HG03159 (cell line): ENCODE data around the gene CHAC2.
A peak's percentile ranks its signal among the peaks of the same experiment; 100 is the strongest.

ENCODE experiments used
- ATAC-seq: cut with Tn5 transposase; IDR thresholded peaks from one replicate; pipeline ENCODE4 v1.9.1; 2021; ENCODE audit warnings: mild to moderate bottlenecking, moderate library complexity; ENCODE audit not compliant: unreplicated experiment

Gene CHAC2

DNA sequence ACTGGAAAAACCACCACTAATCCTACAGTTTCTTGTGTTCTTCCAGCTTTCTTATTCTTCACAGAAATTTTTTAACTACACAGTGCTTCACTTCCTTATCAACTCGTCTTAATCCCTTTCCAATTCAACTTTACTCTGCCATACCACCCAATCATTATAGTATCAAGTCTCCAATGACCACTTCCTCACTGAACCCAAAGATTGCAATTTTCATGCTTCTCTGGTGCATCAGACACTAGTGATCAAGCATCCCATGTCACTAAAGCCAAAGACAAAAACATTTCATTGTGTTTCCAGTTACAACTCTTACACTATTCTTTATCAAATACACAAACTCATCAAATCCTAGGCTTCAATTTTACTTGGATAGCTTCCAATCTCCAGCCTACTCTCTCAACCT, 9.5 kb downstream of the CHAC2 start:
- no peak for ATAC-seq

- ATAC-seq = no peak
Measured at GRCh38 chr2:53778536-53779162, 11.0 kb downstream of the CHAC2 start.

- ATAC-seq = no peak
Measured at GRCh38 chr2:53780056-53780455, 12.5 kb downstream of the CHAC2 start.

DNA sequence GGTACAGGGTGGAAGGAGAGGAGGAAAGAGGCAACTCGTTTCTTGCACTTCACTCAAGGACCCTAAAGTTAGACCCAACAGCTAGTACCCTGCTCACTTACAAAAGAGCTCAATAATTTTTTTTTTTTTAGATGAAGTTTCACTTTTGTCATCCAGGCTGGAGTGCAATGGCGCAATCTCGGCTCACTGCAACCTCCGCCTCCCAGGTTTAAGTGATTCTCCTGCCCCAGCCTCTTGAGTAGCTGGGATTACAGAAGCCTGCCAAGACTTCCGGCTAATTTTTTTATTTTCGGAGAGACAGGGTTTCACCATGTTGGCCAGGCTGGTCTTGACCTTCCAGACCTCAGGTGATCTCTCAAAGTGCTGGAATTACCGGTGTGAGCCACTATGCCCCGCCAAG, 15.1 kb downstream of the CHAC2 start:
- no peak for ATAC-seq

DNA sequence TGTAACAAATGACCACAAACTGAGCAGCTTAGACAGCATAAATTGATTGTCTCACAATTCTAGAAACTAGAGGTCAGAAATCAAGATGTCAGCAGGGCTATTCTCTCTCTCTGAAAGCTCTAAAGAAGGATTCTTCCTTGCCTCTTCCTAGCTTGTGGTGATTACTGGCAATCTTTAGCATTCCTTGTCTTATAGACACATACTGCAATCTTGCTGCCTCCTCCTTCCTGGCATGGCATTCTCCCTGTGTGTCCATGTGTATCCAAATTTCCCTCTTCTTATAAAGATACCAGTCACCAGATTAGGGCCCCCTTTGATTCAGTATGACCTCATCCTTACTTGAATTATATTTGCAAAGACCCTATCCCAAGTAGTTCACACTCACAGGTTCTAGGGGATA, 16.8 kb downstream of the CHAC2 start:
- no peak for ATAC-seq

GRCh38 chr2:53785366-53785765, 17.8 kb downstream of the CHAC2 start:
- no peak for ATAC-seq

- ATAC-seq = peak; percentile 24
Measured at GRCh38 chr2:53786352-53786704, 18.7 kb downstream of the CHAC2 start.

DNA sequence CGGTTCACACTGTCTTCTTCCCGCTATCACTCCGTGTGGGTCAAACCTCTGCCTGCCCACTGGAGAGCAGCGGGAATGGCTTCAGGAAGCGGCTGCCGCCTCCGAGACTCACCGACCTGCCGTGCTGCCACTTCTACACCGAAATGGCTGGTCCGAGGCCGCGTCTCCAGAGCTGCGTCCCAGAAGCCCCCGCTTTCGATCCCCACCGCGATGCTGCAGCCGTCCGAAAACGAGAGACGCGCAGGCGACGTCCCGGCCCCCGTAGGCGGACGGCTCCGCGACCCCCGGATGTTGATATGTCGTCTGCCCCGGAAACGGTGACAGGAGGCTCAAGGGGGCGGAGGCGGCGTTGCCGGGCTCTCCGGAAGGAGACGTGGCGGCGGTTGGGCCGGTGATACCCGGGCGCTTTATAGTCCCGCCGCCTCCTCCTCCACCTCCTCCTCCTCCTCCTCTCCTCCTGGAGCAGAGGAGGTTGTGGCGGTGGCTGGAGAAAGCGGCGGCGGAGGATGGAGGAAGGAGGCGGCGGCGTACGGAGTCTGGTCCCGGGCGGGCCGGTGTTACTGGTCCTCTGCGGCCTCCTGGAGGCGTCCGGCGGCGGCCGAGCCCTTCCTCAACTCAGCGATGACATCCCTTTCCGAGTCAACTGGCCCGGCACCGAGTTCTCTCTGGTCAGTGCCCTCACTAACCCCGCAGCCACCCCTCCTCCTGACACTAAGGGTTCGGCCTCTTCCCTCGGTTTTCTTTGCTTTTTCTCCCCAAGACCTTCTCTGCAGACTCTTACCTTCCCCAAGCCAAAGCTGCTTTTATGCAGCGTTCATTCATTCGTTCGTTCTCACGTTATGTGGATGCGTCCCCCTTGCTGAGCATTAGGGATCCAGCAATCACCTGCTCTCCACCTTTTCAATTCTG, 19.4 kb downstream of the CHAC2 start, which contains the start of the genes ASB3 and ERLEC1:
Gene ASB3 (minus strand): TSS at position 249 of the 909 bp plus-strand sequence. CDS start 21,381 bp downstream, outside the sequence.
Gene ERLEC1 (plus strand): TSS at position 340 of the 909 bp plus-strand sequence. CDS start 167 bp downstream, at position 507.
- peak; percentile 95 for ATAC-seq

DNA sequence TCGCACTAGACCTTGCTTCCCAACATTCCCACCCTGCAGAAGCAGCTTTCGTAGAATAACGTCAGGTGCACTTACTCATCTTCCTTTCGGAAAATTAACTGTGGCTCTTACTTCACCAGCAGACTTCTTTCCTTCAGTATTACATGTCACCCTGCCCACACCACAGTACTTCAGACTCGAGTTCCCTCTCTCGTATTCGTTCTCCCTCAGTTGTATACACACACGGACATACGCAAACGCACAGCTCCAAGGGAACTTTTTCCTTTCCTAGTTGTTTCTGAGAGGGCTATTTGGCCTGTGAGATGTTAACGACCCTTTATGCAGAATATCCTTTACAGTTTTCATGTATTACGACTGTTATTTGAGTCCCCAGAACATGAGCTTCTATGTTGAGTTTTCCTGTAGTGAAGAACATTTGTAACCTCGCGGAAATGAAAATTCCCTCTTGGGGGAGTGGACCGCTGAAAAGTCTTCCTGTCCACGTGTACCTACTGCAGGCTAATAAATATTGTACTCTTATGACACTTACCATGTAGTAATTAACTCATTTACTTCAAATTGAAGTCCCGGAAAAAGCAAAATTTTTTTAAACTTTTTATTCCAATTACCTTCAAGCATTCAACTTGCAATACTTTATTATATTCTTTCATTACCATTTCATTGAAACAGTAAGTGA, 20.1 kb downstream of the CHAC2 start:
- no peak for ATAC-seq

DNA sequence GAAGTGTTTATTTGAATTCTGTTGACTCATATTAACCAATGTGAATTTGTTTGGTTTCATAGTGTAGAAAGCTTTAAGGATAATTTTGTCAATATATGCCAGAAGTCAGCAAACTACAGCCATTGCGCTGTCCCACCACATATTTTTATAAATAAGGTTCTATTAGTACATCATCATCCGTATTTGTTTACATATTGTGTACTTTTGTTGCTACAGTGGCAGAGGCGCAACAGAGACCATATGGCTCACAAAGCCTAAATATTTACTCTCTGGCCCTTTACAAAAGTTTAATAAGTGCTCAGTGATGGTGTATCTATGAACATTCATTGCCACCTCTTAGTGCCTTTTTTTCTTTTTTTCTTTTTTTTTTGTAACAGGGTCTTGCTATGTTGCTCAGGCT, 25.7 kb downstream of the CHAC2 start:
- ATAC-seq = no peak

GRCh38 chr2:53793821-53794220, 26.2 kb downstream of the CHAC2 start:
- ATAC-seq = no peak

DNA sequence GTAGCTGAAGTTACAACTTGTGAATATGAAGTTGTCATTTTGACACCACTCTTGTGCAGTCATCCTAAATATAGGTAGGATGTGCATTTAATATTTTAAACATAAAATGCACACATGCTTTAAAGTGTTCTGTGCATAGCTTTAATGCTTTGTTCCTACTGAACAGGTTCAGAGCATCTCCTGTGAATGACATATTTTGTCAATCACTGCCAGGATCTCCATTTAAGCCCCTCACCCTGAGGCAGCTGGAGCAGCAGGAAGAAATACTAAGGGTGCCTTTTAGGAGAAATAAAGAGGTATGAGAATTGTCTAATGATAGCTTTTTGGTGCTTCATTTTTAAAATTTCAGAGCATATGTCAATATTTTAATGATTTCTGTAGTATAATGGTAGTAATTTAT, 33.9 kb downstream of the CHAC2 start:
- ATAC-seq = no peak

GRCh38 chr2:53802617-53803151, 35.1 kb downstream of the CHAC2 start:
- ATAC-seq = no peak

DNA sequence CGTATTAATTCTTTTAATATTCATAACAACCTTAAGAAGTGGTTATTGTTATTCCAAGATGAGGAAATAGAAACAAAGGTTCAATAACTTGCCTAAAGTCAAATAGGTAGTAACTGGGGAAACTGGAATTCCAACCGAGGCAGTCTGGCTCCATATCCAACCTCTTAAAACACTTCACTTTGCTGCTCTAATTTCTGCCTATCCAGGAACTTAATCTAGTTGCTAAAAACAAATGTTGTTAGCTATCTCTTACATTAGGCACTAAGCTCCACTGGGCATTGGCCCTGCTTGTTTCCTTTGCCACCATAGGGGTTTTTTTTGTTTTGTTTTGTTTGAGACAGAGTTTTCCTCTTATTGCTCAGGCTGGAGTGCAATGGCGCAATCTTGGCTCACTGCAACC, 44.0 kb downstream of the CHAC2 start:
- no peak for ATAC-seq

- no peak for ATAC-seq
Measured at GRCh38 chr2:53813151-53813550, 45.5 kb downstream of the CHAC2 start.

GRCh38 chr2:53818854-53819435, 51.3 kb downstream of the CHAC2 start:
- ATAC-seq = no peak

- ATAC-seq = no peak
Measured at GRCh38 chr2:53819634-53820033, 52.0 kb downstream of the CHAC2 start.

- ATAC-seq = no peak
Measured at GRCh38 chr2:53820048-53820447, 52.4 kb downstream of the CHAC2 start.

DNA sequence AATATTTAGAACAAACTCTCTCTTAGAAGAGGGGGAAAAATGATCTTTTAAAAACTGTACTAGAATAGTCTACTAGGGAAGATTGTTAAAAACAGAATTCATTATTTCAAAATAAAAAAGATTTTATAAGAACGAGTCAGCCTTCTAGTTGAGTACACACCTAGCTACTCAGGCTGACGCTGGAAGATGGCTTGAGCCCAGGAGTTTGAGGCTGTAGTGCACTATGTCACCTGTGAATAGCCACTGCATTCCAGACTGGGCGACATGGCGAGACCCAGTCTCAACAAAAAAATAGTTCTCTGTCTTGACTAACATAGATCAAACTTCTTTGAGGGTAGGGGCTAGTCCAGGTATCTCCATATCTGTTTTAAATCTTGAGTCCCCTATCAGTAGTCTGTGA, 53.1 kb downstream of the CHAC2 start:
- ATAC-seq = no peak

- no peak for ATAC-seq
Measured at GRCh38 chr2:53821810-53822209, 54.2 kb downstream of the CHAC2 start.

- ATAC-seq = peak; percentile 51
Measured at GRCh38 chr2:53823639-53824038, 56.0 kb downstream of the CHAC2 start.
